ENCODE measurements around the gene CLIP1.
"Not testable (repeated sequence)": the region's sequence is repeated elsewhere in the genome, so short reads cannot be mapped to it uniquely, and the experiment has no call there.

- not testable (repeated sequence) for TF ChIP-seq CTCF, POLR2A (IDR thresholded peaks at IDR 0.05)
Measured at GRCh38 chr12:122365226-122365625, 57.2 kb downstream of the CLIP1 start.
